GM18520 (cell line): ENCODE data around the gene ADCY5.

Experiments used
- ATAC-seq: cut with Tn5 transposase; IDR thresholded peaks from one replicate; pipeline ENCODE4 v1.9.1; 2021; ENCODE audit not compliant: unreplicated experiment

The ADCY5 gene

DNA sequence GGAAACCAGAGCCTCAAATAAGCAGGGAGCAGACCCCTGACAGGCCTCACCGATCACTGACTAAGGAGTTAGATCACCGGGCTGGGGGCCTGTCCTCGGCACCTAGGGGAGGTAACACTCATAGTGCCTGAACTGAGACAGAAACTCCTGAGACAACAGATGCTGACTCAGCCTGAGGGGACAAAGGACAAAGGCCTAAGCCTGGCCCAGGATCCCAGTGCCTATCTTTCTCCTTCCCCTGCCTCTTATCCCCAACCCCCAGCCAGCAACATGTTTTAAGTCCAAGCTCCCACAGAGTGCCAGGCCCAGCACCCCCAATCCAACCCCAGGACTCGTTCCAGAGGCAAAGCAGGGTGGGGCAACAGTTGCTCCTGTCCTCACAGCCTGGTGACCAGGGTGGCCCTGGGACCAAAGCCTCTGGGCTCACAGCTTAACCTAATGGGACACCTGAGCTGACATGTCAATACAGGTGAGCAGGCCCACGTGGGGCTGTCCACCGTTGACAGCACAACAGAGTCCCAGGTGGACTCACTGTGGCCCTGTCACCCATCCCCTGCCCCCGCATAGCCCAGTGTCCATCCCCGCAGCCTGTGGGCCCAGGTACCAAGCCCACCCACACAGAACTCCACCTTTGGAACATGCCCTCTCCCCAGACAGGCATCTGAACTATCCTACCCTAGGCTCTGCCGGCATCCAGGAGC, 37.4 kb downstream of the ADCY5 start:
- no peak for ATAC-seq

DNA sequence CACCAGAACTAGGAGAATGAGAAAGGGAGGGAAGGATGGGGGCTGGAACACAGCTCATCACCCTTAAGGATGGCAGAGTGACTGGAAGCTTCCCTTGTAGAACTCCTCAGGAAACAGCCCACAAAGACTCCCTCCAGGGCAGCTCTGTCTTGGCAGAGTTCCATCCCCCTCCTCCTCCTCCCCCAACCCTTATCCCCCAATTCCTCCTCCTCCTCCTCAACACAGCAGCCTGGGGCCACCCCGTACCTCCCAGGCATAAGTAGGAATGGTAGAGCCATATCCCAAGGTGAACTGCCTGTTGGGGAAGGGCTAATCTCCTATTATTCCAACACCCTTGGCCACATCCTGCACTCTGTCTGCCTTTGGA, 38.8 kb downstream of the ADCY5 start:
- no peak for ATAC-seq

- ATAC-seq, result no peak
These were observed 39.3 kb downstream of the ADCY5 start for GRCh38 chr3:123409443-123410148.

DNA sequence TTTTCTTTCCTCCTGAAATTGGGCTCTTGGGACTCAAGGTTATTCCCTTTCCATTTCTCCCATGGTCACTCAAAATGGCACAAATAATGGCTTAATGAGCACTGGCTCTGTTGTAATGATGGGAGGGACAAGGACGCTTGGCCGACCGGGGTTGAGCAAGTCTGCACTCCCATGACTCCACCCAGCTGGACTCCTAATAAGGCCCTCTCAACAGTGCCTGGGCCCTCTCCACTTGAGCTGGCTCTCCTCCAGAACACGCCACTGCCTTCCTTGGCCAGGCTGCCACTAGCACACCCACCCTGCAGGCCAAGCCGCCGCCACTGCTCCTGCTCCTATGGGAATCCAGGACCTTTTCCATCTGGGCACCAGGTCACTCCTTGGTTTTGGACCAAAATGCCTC, 42.3 kb downstream of the ADCY5 start:
- no peak for ATAC-seq

- no peak for ATAC-seq
These were observed 42.9 kb downstream of the ADCY5 start for GRCh38 chr3:123405936-123406510.

DNA sequence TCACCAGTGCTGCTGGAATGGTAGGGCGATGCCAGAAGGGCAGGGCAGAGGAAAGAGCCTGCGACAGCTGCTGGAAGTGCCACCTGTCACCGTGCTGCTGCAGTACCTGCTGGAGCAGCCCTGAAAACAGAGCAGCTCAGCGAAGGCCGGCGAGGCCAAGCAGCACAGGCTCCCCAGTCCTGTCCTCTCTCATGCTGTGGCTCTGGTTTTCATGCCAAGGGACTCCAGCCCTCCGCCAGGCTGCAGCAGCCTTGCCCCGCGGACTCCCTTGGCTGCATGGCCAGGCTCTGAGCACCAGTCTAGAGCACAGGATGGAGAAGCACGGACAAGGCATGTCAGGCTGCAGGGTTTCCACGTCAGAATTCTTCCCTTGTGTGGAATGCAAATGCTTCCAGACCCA, 43.9 kb downstream of the ADCY5 start:
- ATAC-seq, result no peak

GRCh38 chr3:123404391-123404790, 44.5 kb downstream of the ADCY5 start:
- ATAC-seq, result no peak

DNA sequence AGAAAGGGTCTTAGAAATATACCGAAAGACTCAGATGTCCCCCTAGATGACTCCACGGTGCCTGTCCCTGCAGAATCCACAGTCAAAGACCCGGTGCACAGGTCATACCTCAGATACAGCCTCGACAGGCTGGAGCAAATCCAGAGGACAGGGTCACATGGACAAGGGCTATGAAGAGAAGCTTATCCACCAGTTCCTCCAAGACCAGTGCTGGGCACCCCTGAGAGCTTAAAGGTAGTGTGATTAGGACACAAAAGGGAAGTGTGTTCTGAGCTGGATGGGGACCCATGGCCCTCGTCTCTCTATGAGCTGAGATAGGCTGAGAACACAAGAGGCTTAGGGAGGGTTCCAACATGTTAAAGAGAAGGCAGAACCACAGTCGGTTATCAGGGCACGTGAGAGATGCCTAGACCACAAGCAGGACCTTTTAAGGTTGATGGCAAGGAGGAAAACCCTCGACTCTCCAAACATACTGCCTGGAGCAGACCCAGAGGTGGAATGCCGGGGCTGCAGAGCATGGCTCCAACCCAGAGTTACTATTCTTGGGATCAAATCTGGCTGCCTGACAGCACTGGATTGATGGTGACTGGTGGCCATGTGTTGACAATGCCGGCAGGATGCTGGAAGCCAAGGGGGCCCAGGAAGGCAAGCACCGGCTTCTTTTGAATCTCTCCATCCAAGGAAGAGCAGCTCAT, 46.9 kb downstream of the ADCY5 start:
- ATAC-seq, result no peak

GRCh38 chr3:123400169-123400568, 48.7 kb downstream of the ADCY5 start:
- ATAC-seq, result no peak

DNA sequence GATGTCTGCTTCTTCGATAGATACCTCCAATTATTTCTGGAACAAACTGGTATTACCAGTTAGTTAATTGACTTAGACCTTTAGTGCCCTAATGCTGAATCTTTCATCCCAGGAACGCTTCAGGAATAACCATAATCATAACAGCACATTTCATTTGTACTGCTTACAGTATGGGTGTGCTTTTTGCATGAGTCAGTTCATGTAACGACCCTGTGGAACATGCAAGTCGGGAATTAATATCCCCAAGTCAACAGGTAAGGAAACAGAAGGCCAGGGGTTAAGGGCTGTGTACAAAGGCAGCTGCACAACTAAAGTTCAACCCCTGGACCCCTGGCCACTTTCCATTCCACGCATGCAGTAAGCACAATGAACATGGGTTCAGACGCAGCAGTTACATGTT, 49.2 kb downstream of the ADCY5 start:
- ATAC-seq, result no peak

- no peak for ATAC-seq
These were observed 50.7 kb downstream of the ADCY5 start for GRCh38 chr3:123397921-123398785.

DNA sequence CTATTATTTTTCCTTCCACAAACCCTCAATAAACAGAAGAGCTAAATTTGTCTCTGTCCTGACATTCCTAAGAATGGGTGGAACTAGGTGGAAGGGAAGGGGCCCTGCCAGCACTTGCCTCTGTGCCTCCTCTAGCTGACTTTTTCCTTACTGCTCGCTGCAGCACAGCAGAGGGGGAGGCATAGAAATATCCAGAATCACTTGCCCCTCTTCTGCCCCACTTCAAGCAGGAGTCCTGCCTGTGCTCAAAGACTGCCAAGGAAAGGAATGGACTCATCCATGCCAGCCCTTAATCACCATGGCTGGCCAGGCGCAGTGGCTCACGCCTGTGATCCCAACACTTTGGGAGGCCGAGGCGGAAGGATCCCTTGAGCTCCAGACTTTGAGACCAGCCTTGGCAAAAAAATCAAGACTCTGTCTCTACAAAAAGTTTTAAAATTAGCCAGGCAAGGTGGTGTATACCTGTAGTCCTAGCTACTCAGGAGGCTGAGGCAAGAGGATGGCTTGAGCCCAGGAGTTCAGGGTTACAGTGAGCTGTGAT, 51.8 kb downstream of the ADCY5 start:
- ATAC-seq, result no peak

- ATAC-seq, result no peak
These were observed 52.5 kb downstream of the ADCY5 start for GRCh38 chr3:123396171-123397049.

- no peak for ATAC-seq
These were observed 53.7 kb downstream of the ADCY5 start for GRCh38 chr3:123395235-123395634.

GRCh38 chr3:123394391-123395020, 54.4 kb downstream of the ADCY5 start:
- ATAC-seq, result no peak

DNA sequence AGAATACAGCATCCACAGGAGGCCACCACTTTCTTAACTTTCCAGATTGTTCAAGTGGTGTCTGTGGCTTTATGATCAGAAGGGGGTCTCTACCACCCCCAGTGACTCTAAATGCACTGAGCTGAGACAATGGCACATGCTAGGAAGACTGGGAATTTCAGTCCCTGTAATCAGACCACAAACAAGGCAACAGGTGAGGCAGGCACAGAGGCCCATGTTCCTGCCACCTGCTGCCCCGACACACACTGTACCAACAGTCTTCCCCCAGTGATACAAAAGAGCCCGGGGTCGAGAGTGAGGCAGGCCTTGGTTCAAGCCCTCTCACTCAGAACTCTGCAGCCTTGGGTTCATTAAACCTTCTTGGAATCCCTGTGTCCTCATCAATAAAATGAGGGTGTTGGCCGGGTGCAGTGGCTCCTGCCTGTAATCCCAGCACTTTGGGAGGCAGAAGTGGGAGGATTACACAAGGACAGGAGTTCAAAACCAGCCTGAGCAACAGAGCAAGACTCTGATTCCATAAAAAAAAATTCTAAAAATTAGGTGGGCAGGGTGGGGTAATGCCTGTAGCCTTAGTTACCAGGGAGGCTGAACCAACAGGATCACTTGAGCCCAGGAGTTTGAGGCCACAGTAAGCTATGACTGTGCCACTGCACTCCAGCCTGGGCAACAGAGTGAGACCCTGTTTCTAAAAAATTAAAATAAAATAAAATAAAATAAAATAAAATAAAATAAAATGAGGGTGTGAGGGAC, 55.8 kb downstream of the ADCY5 start:
- no peak for ATAC-seq

GRCh38 chr3:123392368-123392767, 56.5 kb downstream of the ADCY5 start:
- no peak for ATAC-seq

DNA sequence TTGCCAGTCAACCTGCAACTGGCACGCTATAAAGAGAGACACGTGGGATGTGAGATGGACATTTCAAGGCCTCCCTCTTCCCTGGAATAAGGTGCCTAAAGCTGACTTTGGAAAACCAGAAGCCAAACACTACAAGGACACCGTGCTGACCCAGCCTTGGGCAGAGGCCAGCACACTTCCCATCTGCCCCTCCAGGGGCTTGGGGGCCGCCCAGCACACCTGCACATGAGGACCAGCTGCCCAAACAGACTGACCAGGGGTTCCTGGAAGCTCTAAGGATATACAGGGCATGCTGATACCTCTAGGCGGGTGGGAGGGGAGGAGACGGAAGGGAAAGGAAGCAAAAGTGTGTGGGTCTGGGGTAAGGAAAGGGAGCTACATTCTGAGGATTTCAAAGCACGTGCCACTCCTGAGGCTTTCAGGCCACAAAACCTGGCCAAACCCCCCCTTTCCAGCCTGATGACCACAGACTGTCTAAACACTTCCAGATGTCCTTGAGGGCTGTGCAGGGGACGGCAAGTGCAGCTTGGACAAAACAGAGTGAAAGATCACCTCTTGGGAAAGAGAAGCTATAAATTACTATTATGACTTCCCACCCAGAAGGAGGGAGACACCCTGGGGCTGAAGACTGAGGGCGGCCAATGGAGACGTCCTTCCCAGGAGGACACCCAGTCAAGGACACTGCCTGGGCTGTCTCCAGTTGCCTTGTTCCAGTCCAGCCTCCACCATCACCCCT, 57.9 kb downstream of the ADCY5 start:
- no peak for ATAC-seq
